Endothelial cell of umbilical vein (primary cell): Measurements from ENCODE around the gene STAT2. TPM values are rescaled to one million over a fixed set of nuclear protein-coding genes. Genes with fewer than 3 reads are reported as not detected.

ENCODE experiments used
- BruUV-seq: library from RNA; stranded (reverse); fragments of 400-500 nt; replicated peaks from 2 replicates; lab custom pipeline; 2021; lab: Mats Ljungman, UMichigan
- CTCF ChIA-PET: fragments of 300-600, 350-600 bp; sonication (Branson Sonifier 250); formaldehyde crosslinking; loops from one replicate; lab custom pipeline; 2021; ENCODE audit warnings: antibody characterized with exemption, inconsistent platforms; lab: Charles Lee
- POLR2A ChIA-PET: fragments of 300-600, 350-600 bp; sonication (Branson Sonifier 250); formaldehyde crosslinking; loops from one replicate; lab custom pipeline; 2021; ENCODE audit warnings: antibody characterized with exemption, inconsistent platforms; lab: Charles Lee
- DNase-seq: peaks from one replicate; pipeline ENCODE4 v3.0.0-alpha.2; 2011; ENCODE audit warnings: low read depth, low spot score
- FAIRE-seq: peaks from 2 replicates; lab custom pipeline; 2011; peaks lifted over from hg19 to GRCh38; lab: Jason Lieb, UNC
- H2AFZ ChIP-seq: 2 replicates; pipeline ENCODE4 v1.6.0; 2012; ENCODE audit warnings: low read depth, low read length, control low read depth, inconsistent platforms
- H3K27ac ChIP-seq: 2 replicates; pipeline ENCODE4 v1.5.1; 2011; ENCODE audit warnings: low read depth, mild to moderate bottlenecking, control low read depth, low read length, moderate library complexity; ENCODE audit not compliant: insufficient read depth
- H3K27me3 ChIP-seq, 2 experiments: 2 replicates each; pipeline versions ENCODE4 v1.6.0 to v1.6.1; 2011; ENCODE audit warnings: low read length in 2 of 2, mixed read lengths in 1 of 2; ENCODE audit not compliant: control insufficient read depth in 2 of 2, insufficient read depth in 2 of 2
- H3K36me3 ChIP-seq, 2 experiments: 2 replicates in 1 of 2; 3 replicates in 1 of 2; pipeline ENCODE4 v1.5.1; 2011; ENCODE audit warnings: low read length in 2 of 2, mild to moderate bottlenecking in 1 of 2, moderate library complexity in 1 of 2; ENCODE audit not compliant: control insufficient read depth in 2 of 2, insufficient read depth in 2 of 2; ENCODE audit errors: extremely low read depth in 1 of 2
- H3K4me1 ChIP-seq: 3 replicates; pipeline ENCODE4 v1.5.1; 2011; ENCODE audit warnings: mild to moderate bottlenecking, low read length; ENCODE audit not compliant: control insufficient read depth, insufficient read depth; ENCODE audit errors: extremely low read depth
- H3K4me2 ChIP-seq: 2 replicates; pipeline ENCODE4 v1.6.1; 2011; ENCODE audit warnings: low read length, control low read depth, mixed read lengths; ENCODE audit not compliant: insufficient read depth
- H3K4me3 ChIP-seq, 3 experiments: fragments of 200-600 bp in 1 of 3; sonication (generic), shearing (Covaris generic) in 1 of 3; replicated peaks in 1 of 3; 2 replicates each; pipeline ENCODE4 v1.5.1; 2011 to 2016; ENCODE audit warnings: control low read depth in 3 of 3, low read length in 3 of 3, mild to moderate bottlenecking in 2 of 3, inconsistent platforms in 1 of 3, low read depth in 1 of 3, moderate library complexity in 1 of 3; ENCODE audit not compliant: insufficient read depth in 1 of 3
- H3K79me2 ChIP-seq: 2 replicates; pipeline ENCODE4 v1.6.0; 2012; ENCODE audit warnings: low read length, inconsistent platforms; ENCODE audit not compliant: control insufficient read depth, insufficient read depth
- H3K9ac ChIP-seq: replicated peaks from 2 replicates; pipeline ENCODE3; 2011; ENCODE audit warnings: low read length, control low read depth; ENCODE audit not compliant: insufficient read depth; ENCODE audit errors: extremely low read depth
- H3K9me1 ChIP-seq: replicated peaks from 3 replicates; pipeline ENCODE4 v1.6.0; 2011; ENCODE audit warnings: mild to moderate bottlenecking, low read length; ENCODE audit not compliant: control insufficient read depth, insufficient read depth; ENCODE audit errors: extremely low read depth
- H3K9me3 ChIP-seq: replicated peaks from 2 replicates; pipeline ENCODE4 v1.5.1; 2012; ENCODE audit warnings: low read length, inconsistent platforms; ENCODE audit not compliant: control insufficient read depth, insufficient read depth
- H4K20me1 ChIP-seq: replicated peaks from 2 replicates; pipeline ENCODE3; 2011; ENCODE audit warnings: mild to moderate bottlenecking, low read length; ENCODE audit not compliant: control insufficient read depth, insufficient read depth; ENCODE audit errors: extremely low read depth
- CTCF ChIP-seq, 2 donors: IDR thresholded peaks; 1 replicate in 1 of 2; 2 replicates in 1 of 2; pipeline ENCODE4 v1.5.1; 2011; ENCODE audit warnings: low read length in 2 of 2, mild to moderate bottlenecking in 2 of 2, moderate library complexity in 2 of 2, control low read depth in 1 of 2, inconsistent platforms in 1 of 2, low read depth in 1 of 2; ENCODE audit not compliant: insufficient read depth in 1 of 2; ENCODE audit errors: extremely low read depth in 1 of 2
- EZH2 ChIP-seq: IDR thresholded peaks from 2 replicates; pipeline ENCODE4 v1.6.1; 2012; ENCODE audit warnings: borderline replicate concordance, low read depth, mild to moderate bottlenecking, moderate library complexity, low read length, inconsistent platforms; ENCODE audit not compliant: severe bottlenecking
- FOS ChIP-seq: IDR thresholded peaks from 2 replicates; pipeline ENCODE4 v1.6.1; 2011; ENCODE audit warnings: mild to moderate bottlenecking, low read length, moderate library complexity, borderline replicate concordance; ENCODE audit not compliant: insufficient read depth
- GATA2 ChIP-seq: IDR thresholded peaks from 2 replicates; pipeline ENCODE4 v1.7.0; 2011; ENCODE audit warnings: low read depth, mild to moderate bottlenecking, moderate library complexity, mixed read lengths, low read length; ENCODE audit not compliant: insufficient read length, insufficient read depth
- JUN ChIP-seq: IDR thresholded peaks from 2 replicates; pipeline ENCODE4 v1.6.1; 2011; ENCODE audit warnings: borderline replicate concordance, low read depth; ENCODE audit not compliant: insufficient read length, insufficient read depth
- MAX ChIP-seq: IDR thresholded peaks from 2 replicates; pipeline ENCODE4 v1.6.1; 2011; ENCODE audit not compliant: insufficient read depth, insufficient read length
- MYC ChIP-seq: IDR thresholded peaks from one replicate; pipeline ENCODE4 v1.6.1; 2011; ENCODE audit warnings: mild to moderate bottlenecking, low read depth, low read length
- POLR2A ChIP-seq: IDR thresholded peaks from 2 replicates; pipeline ENCODE4 v1.6.1; 2012; ENCODE audit warnings: low read depth, mild to moderate bottlenecking, control low read depth, low read length
- POLR2AphosphoS5 ChIP-seq: IDR thresholded peaks from 2 replicates; pipeline ENCODE4 v1.6.1; 2012; ENCODE audit warnings: low read depth, mild to moderate bottlenecking, control low read depth, low read length, moderate library complexity; ENCODE audit not compliant: insufficient read depth
- dilution Hi-C: fragments of 300-500 bp; cut with MboI; formaldehyde crosslinking; loops from one replicate; pipeline ENCODE4 v1.15.0; 2019; ENCODE audit warnings: low sequenced_read_pairs; ENCODE audit not compliant: extremely low pct_ligation_motif_present
- intact Hi-C: fragments of 100-400 bp; cut with micrococcal nuclease; formaldehyde crosslinking; loops from one replicate; pipeline ENCODE4 v1.10.0; 2022
- polyA plus RNA-seq, 4 experiments: library from polyadenylated mRNA; depleted of rRNA in 3 of 4; stranded (reverse) in 3 of 4; unstranded in 1 of 4; fragments of >200 nt; gene quantifications; 2 replicates each; pipeline versions ENCODE4 v1.2.1 to v1.2.3, GENCODE V29; 2011 to 2012; ENCODE audit warnings: missing spikeins in 1 of 4
- total RNA-seq: library from RNA; stranded (reverse); gene quantifications from 2 replicates; pipeline ENCODE4 v1.2.3, GENCODE V29; 2021

STAT2 gene
- total and polyA plus RNA-seq, 2 donors (not counting 3 experiments of a cell fraction or from before 2014, with no cell fraction given), result 62.8 to 66.5 TPM

- Histone ChIP-seq H4K20me1 (no peaks in the 10 kb centered on the region), H3K79me2 (no peaks in the 10 kb centered on the region), H3K27ac (no peak overlapping the region), H3K9ac (no peak overlapping the region), H3K9me3 (no peaks in the 10 kb centered on the region), H3K4me2 (no peak overlapping the region), H3K36me3 (no peaks in the 10 kb centered on the region), H3K4me1 (no peaks in the 10 kb centered on the region), H2AFZ (no peak overlapping the region), H3K27me3 (no peaks in the 10 kb centered on the region), H3K9me1 (no peaks in the 10 kb centered on the region), H3K4me3 (no peak overlapping the region)
- dilution Hi-C loops, result no loop called here
- intact Hi-C loops, result no loop called here
- FAIRE-seq (no peak), DNase-seq (no peak)
- no TSS peak for BruUV-seq
- POLR2A ChIA-PET, result interaction anchor here (0.6 kb wide), 1 partner anchor 1152 kb away, joined by 3 read pairs; no protein-coding TSS in a partner anchor
- CTCF ChIA-PET, result interaction anchor here (2.5 kb wide), 1 partner anchor 12 kb away, joined by 10 read pairs; no protein-coding TSS in a partner anchor
- TF ChIP-seq FOS (no peak), EZH2 (no peak), CTCF (IDR thresholded peaks at IDR 0.05; ENCODE audit: extremely low read depth in 1 of 2, insufficient read depth in 1 of 2, low read depth in 1 of 2, low read length in 2 of 2) (no peak), MAX (no peak), MYC (no peak), POLR2AphosphoS5 (no peak), JUN (no peak), GATA2 (no peak), POLR2A (no peak)
Observed at GRCh38 chr12:56387152-56387736, 27.3 kb upstream of the STAT2 start.
